ENCODE results near the gene USF2. TPM values are rescaled to one million over a fixed set of nuclear protein-coding genes. Genes with fewer than 3 reads are reported as not detected.

The USF2 gene
- total and polyA plus RNA-seq, 2 of the 4 experiments (the other 2 are of a cell fraction), result 21.3 to 65.6 TPM

DNA sequence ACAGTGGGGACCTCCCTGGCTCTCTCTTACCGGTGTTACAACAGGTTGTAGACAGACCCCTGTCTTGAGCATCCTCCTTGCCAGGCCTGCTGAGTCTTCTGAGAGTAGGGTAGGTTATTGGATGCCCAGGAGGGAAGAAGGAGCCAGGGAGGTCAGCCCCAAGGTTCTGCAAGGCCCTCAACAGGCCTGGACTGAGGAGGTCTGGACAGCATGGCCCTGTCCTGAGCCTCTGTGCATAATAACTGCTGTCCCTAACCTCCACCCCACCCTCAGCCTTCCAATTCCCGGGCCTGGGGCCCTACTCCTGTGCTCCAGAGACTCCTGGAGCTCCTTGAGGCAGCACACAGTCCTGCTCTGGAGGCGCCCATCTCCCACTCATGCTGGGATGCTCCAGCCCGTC is 60.6 kb downstream of the USF2 start:
- H3K23ac ChIP-seq (ENCODE audit: low read depth, low read length), result no peak overlapping the region
- no peaks in the 10 kb centered on the region for H4K20me1 ChIP-seq (ENCODE audit: insufficient read depth, low read length)
- no peak for DNase-seq
- no peak overlapping the region for H3K14ac ChIP-seq (replicated peaks; ENCODE audit: low read depth, low read length)
- H3K18ac ChIP-seq (ENCODE audit: low read depth, low read length), result no peak overlapping the region
- no peak overlapping the region for H4K91ac ChIP-seq (ENCODE audit: insufficient read depth, low read depth, low read length)
- no peak overlapping the region for H3K27ac ChIP-seq (ENCODE audit: insufficient read depth, low read length)
- H3K4me2 ChIP-seq (ENCODE audit: low read depth, low read length), result no peak overlapping the region
- H4K5ac ChIP-seq (ENCODE audit: low read depth, low read length), result no peak overlapping the region
- BruUV-seq (replicated peaks), result no TSS peak
- no peak overlapping the region for H2AFZ ChIP-seq (replicated peaks; ENCODE audit: low read length, poor library complexity)
- H2AK5ac ChIP-seq (ENCODE audit: low read depth, low read length), result no peak overlapping the region
- no peak overlapping the region for H3K4ac ChIP-seq (ENCODE audit: low read depth, low read length)
- intact Hi-C loops (cut with micrococcal nuclease) (no loop called here), in situ Hi-C loops (cut with MboI; ENCODE audit: low sequenced_read_pairs) (loop anchor here (25.0 kb wide), 1 partner anchor 258 kb away; the partner anchor contains the start of gene PMIS2), dilution Hi-C loops (cut with HindIII; ENCODE audit: low sequenced_read_pairs, unreplicated experiment) (no loop called here)
- no peak overlapping the region for H2BK15ac ChIP-seq (ENCODE audit: low read depth, low read length)
- no peak overlapping the region for H3K9ac ChIP-seq (ENCODE audit: low read depth, low read length)
- no peak overlapping the region for H2BK120ac ChIP-seq (ENCODE audit: low read depth, low read length)
- no peak overlapping the region for H2BK5ac ChIP-seq (ENCODE audit: low read depth, low read length, poor library complexity, severe bottlenecking)
- H3K9me1 ChIP-seq (ENCODE audit: insufficient read depth, low read length), result no peaks in the 10 kb centered on the region
- POLR2A ChIA-PET (ENCODE audit: unreplicated experiment), result no interaction called here
- H3K4me3 ChIP-seq (ENCODE audit: insufficient read depth, low read depth, low read length), result no peak overlapping the region
- H2AK9ac ChIP-seq (replicated peaks; ENCODE audit: low read depth, low read length, poor library complexity), result peak overlapping the region; percentile 50
- no peaks in the 10 kb centered on the region for H3K79me1 ChIP-seq (ENCODE audit: low read depth in 1 of 2, low read length in 2 of 2)
- peaks cover 13% of the 10 kb centered on the region for H3K27me3 ChIP-seq (ENCODE audit: control insufficient read depth, insufficient read depth, low read length)
- H3K4me1 ChIP-seq (ENCODE audit: control insufficient read depth, insufficient read depth, low read length), result no peaks in the 10 kb centered on the region
- H2BK20ac ChIP-seq (ENCODE audit: low read depth, low read length), result no peak overlapping the region
- no peak for ATAC-seq (ENCODE audit: low read depth)
- no peaks in the 10 kb centered on the region for H3K36me3 ChIP-seq (ENCODE audit: control insufficient read depth, insufficient read depth, low read length)
- no CpG with 5 or more reads among the region's 4 CpGs for WGBS, 2 experiments (ENCODE audit: extremely low coverage in 2 of 2, insufficient read length in 1 of 2)
- H3K9me3 ChIP-seq (ENCODE audit: control insufficient read depth, insufficient read depth, low read length), result no peaks in the 10 kb centered on the region
- TF ChIP-seq, protein P1, sequence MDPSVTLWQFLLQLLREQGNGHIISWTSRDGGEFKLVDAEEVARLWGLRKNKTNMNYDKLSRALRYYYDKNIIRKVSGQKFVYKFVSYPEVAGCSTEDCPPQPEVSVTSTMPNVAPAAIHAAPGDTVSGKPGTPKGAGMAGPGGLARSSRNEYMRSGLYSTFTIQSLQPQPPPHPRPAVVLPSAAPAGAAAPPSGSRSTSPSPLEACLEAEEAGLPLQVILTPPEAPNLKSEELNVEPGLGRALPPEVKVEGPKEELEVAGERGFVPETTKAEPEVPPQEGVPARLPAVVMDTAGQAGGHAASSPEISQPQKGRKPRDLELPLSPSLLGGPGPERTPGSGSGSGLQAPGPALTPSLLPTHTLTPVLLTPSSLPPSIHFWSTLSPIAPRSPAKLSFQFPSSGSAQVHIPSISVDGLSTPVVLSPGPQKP (IDR thresholded peaks at IDR 0.05; ENCODE audit: borderline replicate concordance, low read depth, low read length), result no peak
- TF ChIP-seq RFX5 (IDR thresholded peaks at IDR 0.05; ENCODE audit: low read depth, low read length) (no peak), RCOR1 (IDR thresholded peaks at IDR 0.05; ENCODE audit: insufficient replicate concordance, low read length) (no peak)
- CTCF ChIA-PET, result no interaction called here
- no peak overlapping the region for H4K8ac ChIP-seq (ENCODE audit: low read depth in 2 of 2, low read length in 2 of 2)
- H3K56ac ChIP-seq (ENCODE audit: extremely low read depth, insufficient read depth, low read length), result no peak overlapping the region

Other genes starting within 250 kb of the USF2 start
- 2.0 and 2.2 TPM in 2 replicates for gene SCN1B, start 238.5 kb upstream of the USF2 start, total RNA-seq (2012; rRNA removed)
- gene SCN1B, start 238.5 kb upstream of the USF2 start, polyA plus RNA-seq (2012; rRNA removed), result 9.6 and 10.6 TPM in 2 replicates
- gene HPN, start 227.2 kb upstream of the USF2 start, total RNA-seq (2012; rRNA removed), result not detected in 2 replicates
- not detected in 2 replicates for gene HPN, start 227.2 kb upstream of the USF2 start, polyA plus RNA-seq (2012; rRNA removed)
- gene FXYD3, start 153.1 kb upstream of the USF2 start, total RNA-seq (2012; rRNA removed), result not detected in 2 replicates
- gene FXYD3, start 153.1 kb upstream of the USF2 start, polyA plus RNA-seq (2012; rRNA removed), result not detected in 2 replicates
- gene LGI4, start 133.9 kb upstream of the USF2 start, total RNA-seq (2012; rRNA removed), result not detected in 2 replicates
- 0.06 and 0.10 TPM in 2 replicates for gene LGI4, start 133.9 kb upstream of the USF2 start, polyA plus RNA-seq (2012; rRNA removed)
- gene FXYD1, start 130.1 kb upstream of the USF2 start, total RNA-seq (2012; rRNA removed), result 0.18 TPM in 1 of 2 replicates, not detected in the other
- gene FXYD1, start 130.1 kb upstream of the USF2 start, polyA plus RNA-seq (2012; rRNA removed), result 2.7 and 3.9 TPM in 2 replicates
- gene FXYD7, start 125.7 kb upstream of the USF2 start, total RNA-seq (2012; rRNA removed), result not detected in 2 replicates
- gene FXYD7, start 125.7 kb upstream of the USF2 start, polyA plus RNA-seq (2012; rRNA removed), result 0.31 and 0.39 TPM in 2 replicates
- 45.8 and 53.6 TPM in 2 replicates for gene FXYD5, start 114.2 kb upstream of the USF2 start, total RNA-seq (2012; rRNA removed)
- 245 and 287 TPM in 2 replicates for gene FXYD5, start 114.2 kb upstream of the USF2 start, polyA plus RNA-seq (2012; rRNA removed)
- not detected in 2 replicates for gene FAM187B, start 40.2 kb upstream of the USF2 start, total RNA-seq (2012; rRNA removed)
- not detected in 2 replicates for gene FAM187B, start 40.2 kb upstream of the USF2 start, polyA plus RNA-seq (2012; rRNA removed)
- 0.18 and 0.28 TPM in 2 replicates for gene LSR, start 20.0 kb upstream of the USF2 start, total RNA-seq (2012; rRNA removed)
- gene LSR, start 20.0 kb upstream of the USF2 start, polyA plus RNA-seq (2012; rRNA removed), result 0.44 and 0.98 TPM in 2 replicates
- gene HAMP, start 13.6 kb downstream of the USF2 start, total RNA-seq (2012; rRNA removed), result under 0.01 TPM in 2 replicates
- gene HAMP, start 13.6 kb downstream of the USF2 start, polyA plus RNA-seq (2012; rRNA removed), result not detected in 2 replicates
- gene MAG, start 23.2 kb downstream of the USF2 start, total RNA-seq (2012; rRNA removed), result not detected in 2 replicates
- gene MAG, start 23.2 kb downstream of the USF2 start, polyA plus RNA-seq (2012; rRNA removed), result not detected in 2 replicates
- gene CD22, start 60.2 kb downstream of the USF2 start, total RNA-seq (2012; rRNA removed), result 0.18 TPM in 1 of 2 replicates, not detected in the other
- gene CD22, start 60.2 kb downstream of the USF2 start, polyA plus RNA-seq (2012; rRNA removed), result 0.22 TPM in 2 replicates
- gene FFAR1, start 78.9 kb downstream of the USF2 start, total RNA-seq (2012; rRNA removed), result not detected in 2 replicates
- gene FFAR1, start 78.9 kb downstream of the USF2 start, polyA plus RNA-seq (2012; rRNA removed), result not detected in 2 replicates
- gene FFAR3, start 89.5 kb downstream of the USF2 start, total RNA-seq (2012; rRNA removed), result not detected in 2 replicates
- not detected in 2 replicates for gene FFAR3, start 89.5 kb downstream of the USF2 start, polyA plus RNA-seq (2012; rRNA removed)
- not detected in 2 replicates for gene GPR42, start 102.1 kb downstream of the USF2 start, total RNA-seq (2012; rRNA removed)
- gene GPR42, start 102.1 kb downstream of the USF2 start, polyA plus RNA-seq (2012; rRNA removed), result not detected in 2 replicates
- gene FFAR2, start 179.3 kb downstream of the USF2 start, total RNA-seq (2012; rRNA removed), result not detected in 2 replicates
- gene FFAR2, start 179.3 kb downstream of the USF2 start, polyA plus RNA-seq (2012; rRNA removed), result not detected in 2 replicates
- gene KRTDAP, start 221.5 kb downstream of the USF2 start, total RNA-seq (2012; rRNA removed), result not detected in 2 replicates
- not detected in 2 replicates for gene KRTDAP, start 221.5 kb downstream of the USF2 start, polyA plus RNA-seq (2012; rRNA removed)
- 0.28 and 0.36 TPM in 2 replicates for gene DMKN, start 244.7 kb downstream of the USF2 start, total RNA-seq (2012; rRNA removed)
- gene DMKN, start 244.7 kb downstream of the USF2 start, polyA plus RNA-seq (2012; rRNA removed), result 2.2 and 2.4 TPM in 2 replicates

All from IMR-90 (cell line).